Omental fat pad (tissue), 4 donors: ENCODE measurements around the gene SLC25A25. TPM values are rescaled to one million over a fixed set of nuclear protein-coding genes. Genes with fewer than 3 reads are reported as not detected.
"Not testable (repeated sequence)": the region's sequence is repeated elsewhere in the genome, so short reads cannot be mapped to it uniquely, and the experiment has no call there.

Source experiments
- ATAC-seq: fragments of 150-250 bp; one replicate; pipeline ENCODE4 v1.9.1; 2016; ENCODE audit warnings: mild to moderate bottlenecking, moderate library complexity; ENCODE audit not compliant: low FRiP score
- DNase-seq: peaks from one replicate; pipeline ENCODE4 v3.0.0-alpha.2; 2019; ENCODE audit warnings: low spot score
- total RNA-seq, 4 donors: library from RNA; depleted of rRNA; stranded (reverse); fragments of >200 nt; gene quantifications; one replicate each; pipeline ENCODE4 v1.1.0, GENCODE V29; 2016
- TF ChIP-seq, protein P1 (sequence below), 3 donors: fragments of 450-650 bp; IDR thresholded peaks; one replicate each; pipeline ENCODE4 v1.5.1; 2016 to 2017; ENCODE audit warnings: antibody characterized with exemption in 3 of 3, mild to moderate bottlenecking in 3 of 3, moderate library complexity in 2 of 3

SLC25A25 gene
- total RNA-seq, 4 donors from 2014 or later = 37.8 to 147 (median 102) TPM

- TF ChIP-seq, protein P1, sequence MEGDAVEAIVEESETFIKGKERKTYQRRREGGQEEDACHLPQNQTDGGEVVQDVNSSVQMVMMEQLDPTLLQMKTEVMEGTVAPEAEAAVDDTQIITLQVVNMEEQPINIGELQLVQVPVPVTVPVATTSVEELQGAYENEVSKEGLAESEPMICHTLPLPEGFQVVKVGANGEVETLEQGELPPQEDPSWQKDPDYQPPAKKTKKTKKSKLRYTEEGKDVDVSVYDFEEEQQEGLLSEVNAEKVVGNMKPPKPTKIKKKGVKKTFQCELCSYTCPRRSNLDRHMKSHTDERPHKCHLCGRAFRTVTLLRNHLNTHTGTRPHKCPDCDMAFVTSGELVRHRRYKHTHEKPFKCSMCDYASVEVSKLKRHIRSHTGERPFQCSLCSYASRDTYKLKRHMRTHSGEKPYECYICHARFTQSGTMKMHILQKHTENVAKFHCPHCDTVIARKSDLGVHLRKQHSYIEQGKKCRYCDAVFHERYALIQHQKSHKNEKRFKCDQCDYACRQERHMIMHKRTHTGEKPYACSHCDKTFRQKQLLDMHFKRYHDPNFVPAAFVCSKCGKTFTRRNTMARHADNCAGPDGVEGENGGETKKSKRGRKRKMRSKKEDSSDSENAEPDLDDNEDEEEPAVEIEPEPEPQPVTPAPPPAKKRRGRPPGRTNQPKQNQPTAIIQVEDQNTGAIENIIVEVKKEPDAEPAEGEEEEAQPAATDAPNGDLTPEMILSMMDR (IDR thresholded peaks at IDR 0.05) = no peak
- ATAC-seq = peak; percentile 80
These were observed 1.1 kb upstream of the SLC25A25 start, which contains the start of gene NAIF1 for GRCh38 chr9:128066713-128067644. NAIF1 (minus strand) TSS chr9:128067320; CDS start chr9:128067101, 219 bp downstream.

GRCh38 chr9:128068386-128069205 is 564 bp downstream of the SLC25A25 start:
- DNase-seq (no peak), ATAC-seq (peak; percentile 0)
- TF ChIP-seq, protein P1 (IDR thresholded peaks at IDR 0.05) = no peak

More at GRCh38 chr9:128066713-128067644, 1.1 kb upstream of the SLC25A25 start, which contains the start of gene NAIF1:
- peak; percentile 77 for DNase-seq

GRCh38 chr9:128070874-128071273 is 2.8 kb downstream of the SLC25A25 start:
- TF ChIP-seq, protein P1 (IDR thresholded peaks at IDR 0.05) = no peak
- ATAC-seq = no peak
- DNase-seq = no peak

GRCh38 chr9:128071475-128071874 is 3.4 kb downstream of the SLC25A25 start:
- not testable (repeated sequence) for DNase-seq, ATAC-seq

DNA sequence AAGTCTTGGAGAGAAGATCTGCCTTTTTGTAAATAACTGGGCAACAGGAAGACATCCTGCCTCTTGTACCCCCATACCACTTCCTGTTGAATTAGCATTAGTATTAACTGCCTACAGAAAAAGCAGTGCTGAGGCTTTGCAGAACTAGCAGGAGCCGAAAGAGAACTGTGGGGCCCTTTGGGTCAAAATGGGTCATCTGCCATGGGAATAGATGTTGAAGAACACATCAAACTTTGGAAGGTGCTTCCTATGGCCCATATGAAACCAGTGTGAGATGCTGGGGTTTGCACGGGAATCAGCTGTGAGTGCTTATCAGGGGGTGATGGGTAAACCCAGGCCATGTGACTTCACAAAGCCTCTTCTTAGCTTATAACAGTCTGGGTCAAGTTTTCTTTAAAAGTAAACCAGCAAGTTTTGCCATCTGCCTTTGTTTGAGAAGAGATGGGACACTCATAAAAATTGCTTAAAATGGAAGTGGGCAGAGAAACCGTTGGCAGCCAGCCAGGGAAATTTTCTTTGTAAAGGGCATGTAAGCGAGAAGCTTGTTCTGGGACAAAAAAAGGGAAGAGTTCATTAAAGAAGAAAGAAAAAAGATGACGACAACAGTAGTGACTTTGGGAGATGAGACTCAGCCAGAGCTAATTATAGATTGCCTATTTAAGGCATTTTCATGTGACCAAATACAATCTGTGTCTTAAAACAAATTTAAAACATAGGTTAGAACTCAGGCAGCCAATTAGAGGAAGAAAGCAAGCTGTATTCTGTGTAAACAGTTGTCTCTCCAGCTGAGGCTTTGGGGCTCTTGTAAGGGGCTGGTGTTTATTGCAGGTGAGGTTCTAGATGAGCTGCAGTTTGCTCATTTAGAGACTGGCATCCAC is 4.4 kb downstream of the SLC25A25 start:
- no peak for ATAC-seq

DNA sequence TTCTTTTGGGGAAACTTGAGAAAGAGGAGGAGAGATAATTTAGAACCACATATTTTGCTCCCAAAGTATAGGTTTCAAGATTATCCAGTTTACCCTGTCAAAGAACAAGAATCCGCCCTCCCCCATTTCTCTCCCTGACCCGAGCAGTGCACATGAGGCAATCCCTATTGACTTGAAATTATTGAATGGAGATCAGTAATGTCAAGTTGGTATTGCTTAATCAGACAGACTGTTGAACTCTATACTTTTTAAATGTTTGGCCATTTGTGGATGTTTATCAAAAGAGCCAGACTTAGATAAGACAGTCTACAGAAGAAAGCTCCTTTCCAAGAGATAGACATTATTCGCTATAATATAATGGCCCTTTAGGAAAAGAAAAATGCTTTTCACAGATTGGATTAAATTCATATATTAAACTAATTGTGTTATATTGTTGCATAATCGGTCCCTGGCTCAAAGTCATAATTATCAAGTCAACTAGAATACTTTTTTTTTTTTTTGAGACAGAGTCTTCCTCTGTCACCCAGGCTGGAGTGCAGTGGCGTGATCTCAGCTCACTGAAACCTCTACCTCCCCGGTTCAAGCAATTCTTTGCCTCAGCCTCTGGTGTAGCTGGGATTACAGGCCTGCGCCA is 5.3 kb downstream of the SLC25A25 start:
- TF ChIP-seq, protein P1 (IDR thresholded peaks at IDR 0.05) = no peak
- DNase-seq = no peak
- no peak for ATAC-seq

More for the DNA sequence above, 4.4 kb downstream of the SLC25A25 start:
- TF ChIP-seq, protein P1 (IDR thresholded peaks at IDR 0.05) = no peak
- peak; percentile 89 for DNase-seq
